Fibroblast of villous mesenchyme (primary cell): ENCODE data around the gene ABCA1. TPM values are rescaled to one million over a fixed set of nuclear protein-coding genes. Genes with fewer than 3 reads are reported as not detected.
A peak's percentile ranks its signal among the peaks of the same experiment; 100 is the strongest.
"Not testable (repeated sequence)": the region's sequence is repeated elsewhere in the genome, so short reads cannot be mapped to it uniquely, and the experiment has no call there.

Experiments used
- DNase-seq: peaks from one replicate; pipeline ENCODE4 v3.0.0-alpha.2; 2010; ENCODE audit warnings: low read depth
- H3K4me3 ChIP-seq: 2 replicates; pipeline ENCODE4 v1.5.1; 2011; ENCODE audit warnings: low read depth, mild to moderate bottlenecking, low read length
- total RNA-seq: library from RNA; depleted of rRNA; stranded (reverse); fragments of >200 nt; gene quantifications from 2 replicates; pipeline ENCODE4 v1.2.3, GENCODE V29; 2012
- TF ChIP-seq, protein P1 (sequence below): IDR thresholded peaks from 2 replicates; pipeline ENCODE4 v1.5.1; 2012; ENCODE audit warnings: low read depth, mild to moderate bottlenecking, low read length; ENCODE audit not compliant: insufficient read depth

ABCA1 gene
- total RNA-seq, 1 donor = 132 TPM

DNA sequence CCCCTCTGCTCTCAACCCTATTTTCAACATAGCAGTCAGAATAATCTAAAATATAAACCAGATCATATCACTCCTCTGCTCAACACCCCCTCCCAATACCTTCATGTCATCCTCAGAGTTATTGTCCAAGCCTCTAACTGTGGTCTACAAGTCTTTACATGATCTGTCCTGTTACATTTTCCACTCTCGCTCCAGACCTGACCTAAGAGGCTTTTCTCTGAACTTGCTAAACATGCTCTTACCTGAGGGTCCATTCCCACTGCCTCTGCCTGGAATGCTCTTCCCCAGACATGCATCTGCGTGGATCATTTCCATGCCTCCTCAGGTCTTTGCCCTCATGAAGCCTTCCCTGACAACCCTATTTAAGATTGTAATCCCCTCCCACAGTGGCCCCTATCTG, 152.0 kb downstream of the ABCA1 start:
- H3K4me3 ChIP-seq = no peak overlapping the region
- DNase-seq = no peak
- TF ChIP-seq, protein P1, sequence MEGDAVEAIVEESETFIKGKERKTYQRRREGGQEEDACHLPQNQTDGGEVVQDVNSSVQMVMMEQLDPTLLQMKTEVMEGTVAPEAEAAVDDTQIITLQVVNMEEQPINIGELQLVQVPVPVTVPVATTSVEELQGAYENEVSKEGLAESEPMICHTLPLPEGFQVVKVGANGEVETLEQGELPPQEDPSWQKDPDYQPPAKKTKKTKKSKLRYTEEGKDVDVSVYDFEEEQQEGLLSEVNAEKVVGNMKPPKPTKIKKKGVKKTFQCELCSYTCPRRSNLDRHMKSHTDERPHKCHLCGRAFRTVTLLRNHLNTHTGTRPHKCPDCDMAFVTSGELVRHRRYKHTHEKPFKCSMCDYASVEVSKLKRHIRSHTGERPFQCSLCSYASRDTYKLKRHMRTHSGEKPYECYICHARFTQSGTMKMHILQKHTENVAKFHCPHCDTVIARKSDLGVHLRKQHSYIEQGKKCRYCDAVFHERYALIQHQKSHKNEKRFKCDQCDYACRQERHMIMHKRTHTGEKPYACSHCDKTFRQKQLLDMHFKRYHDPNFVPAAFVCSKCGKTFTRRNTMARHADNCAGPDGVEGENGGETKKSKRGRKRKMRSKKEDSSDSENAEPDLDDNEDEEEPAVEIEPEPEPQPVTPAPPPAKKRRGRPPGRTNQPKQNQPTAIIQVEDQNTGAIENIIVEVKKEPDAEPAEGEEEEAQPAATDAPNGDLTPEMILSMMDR = no peak

DNA sequence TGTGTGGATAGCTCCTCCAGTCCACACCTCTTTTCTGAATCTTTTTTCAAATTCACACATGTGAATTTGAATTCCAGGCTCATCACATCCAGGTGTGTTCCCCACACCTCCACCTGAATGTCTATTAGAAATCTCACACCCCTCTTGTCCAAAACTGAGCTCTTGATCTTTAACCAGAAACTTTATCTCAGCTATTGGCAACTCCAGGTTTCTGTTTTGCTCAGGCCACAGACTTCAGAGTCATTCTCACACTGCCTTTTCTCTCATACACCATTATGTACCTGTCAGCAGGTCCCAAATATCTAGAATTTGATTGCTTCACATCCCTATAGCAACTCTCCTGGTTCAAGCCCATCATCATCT, 152.4 kb downstream of the ABCA1 start:
- TF ChIP-seq, protein P1 = no peak
- no peak for DNase-seq
- H3K4me3 ChIP-seq = no peak overlapping the region

DNA sequence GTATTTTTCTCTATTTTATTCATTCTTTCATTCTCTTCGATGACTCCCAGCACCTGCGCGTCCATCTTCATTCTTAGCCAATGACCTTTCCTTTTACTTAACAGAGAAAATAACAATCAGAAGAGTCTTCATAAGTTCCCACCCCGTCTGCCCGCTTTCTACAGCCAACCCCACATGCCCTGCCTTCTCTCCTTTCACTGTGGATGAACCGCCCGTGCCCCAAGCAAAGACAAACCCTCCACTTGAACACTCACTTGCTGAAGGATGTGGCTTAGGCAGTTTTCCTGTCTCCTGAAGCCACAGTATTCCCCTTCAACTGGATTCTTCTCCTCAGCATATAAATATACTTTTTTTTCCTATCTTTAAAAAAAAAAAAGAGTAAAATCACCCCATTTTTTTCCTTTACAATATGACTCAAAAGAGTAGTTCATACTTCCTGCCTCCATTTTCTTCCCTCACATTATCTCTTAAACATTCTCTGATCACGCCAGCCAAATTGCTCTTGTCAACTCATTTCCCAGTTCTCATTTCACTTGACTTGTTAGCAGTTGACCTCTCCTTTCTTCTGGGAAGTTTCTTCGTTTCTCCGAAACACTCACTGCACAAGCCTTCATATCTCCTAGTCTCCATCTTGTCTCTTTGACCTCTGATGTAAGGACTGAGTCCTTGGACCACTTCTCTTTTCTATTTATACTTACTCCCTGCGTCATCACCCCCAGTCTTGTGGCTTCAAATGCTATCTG, 153.0 kb downstream of the ABCA1 start:
- DNase-seq = peak; percentile 26
- H3K4me3 ChIP-seq = no peak overlapping the region
- TF ChIP-seq, protein P1 = no peak

DNA sequence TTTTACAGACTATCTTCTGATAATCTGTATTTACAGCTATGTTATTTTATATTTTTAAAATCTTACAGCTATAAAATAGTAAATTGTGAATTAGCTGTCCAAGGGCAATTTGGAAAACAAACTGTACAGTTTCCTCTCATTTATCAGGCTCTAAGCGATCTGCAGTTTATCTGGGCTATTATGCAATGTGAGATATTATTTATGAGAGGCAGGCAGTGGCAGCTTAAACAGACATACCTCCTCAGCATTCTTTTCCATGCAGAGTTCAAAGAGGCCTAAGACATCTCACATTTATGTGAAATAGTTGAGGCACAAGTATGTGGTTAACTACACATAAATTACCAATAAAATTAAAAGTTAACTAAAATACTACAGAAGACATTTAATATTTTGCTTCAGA, 153.8 kb downstream of the ABCA1 start:
- DNase-seq = peak; percentile 51
- H3K4me3 ChIP-seq = no peak overlapping the region
- TF ChIP-seq, protein P1 = no peak

DNA sequence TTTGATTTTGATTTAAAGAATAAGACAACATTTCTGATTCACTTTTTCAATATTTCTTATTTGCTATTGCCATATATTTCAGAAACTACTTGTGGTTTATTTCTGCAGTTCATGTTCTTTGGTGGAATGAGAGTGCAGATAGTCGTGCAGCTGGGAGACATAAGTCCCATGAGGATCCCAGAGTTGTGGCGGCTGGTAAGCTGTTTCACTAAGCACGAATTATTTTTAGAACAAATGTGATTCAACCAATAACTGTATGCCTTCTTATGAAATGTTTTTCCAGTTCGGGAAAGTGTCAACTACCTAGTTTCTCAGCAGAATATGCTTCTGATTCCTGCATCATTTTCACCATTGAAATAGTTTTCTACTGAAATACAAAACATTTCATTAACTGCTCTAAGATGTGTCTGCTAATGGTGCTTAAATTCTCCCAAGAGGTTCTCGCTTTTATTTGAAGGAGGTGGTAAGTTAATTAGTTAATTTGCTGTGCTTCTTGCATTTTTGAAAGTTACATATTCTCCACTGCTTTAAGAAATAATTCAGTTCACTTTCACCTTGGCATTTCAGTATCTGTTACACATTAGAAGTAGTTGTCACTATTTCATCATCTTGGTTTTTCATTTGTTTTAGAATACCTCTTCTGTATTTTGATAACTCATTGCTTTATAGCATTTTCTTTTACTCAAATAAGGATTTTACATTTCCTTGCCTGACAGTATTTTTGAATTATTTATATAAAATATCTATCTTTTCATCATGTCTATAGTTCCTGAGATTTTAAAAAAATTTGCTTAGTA, 155.0 kb downstream of the ABCA1 start:
- TF ChIP-seq, protein P1 = no peak
- H3K4me3 ChIP-seq = no peak overlapping the region
- DNase-seq = peak; percentile 22

DNA sequence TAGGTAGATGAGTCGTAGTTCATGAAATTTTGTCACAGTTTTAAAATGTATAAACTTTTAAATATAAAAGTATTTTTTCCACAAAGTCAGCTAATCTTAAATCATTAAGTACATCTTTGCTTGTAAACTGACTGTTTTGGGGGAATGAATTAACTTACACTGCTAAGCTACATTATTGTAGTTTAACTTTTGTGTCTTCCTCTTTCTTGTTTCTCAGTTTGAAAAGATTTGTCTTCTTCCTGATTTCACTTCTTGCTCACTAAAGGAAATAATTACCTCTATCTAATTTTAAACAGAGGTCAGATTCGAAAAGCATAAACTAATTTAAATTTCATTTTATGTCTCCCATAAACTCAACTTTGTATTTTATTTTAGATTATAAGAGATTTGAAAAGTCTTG, 158.3 kb downstream of the ABCA1 start:
- TF ChIP-seq, protein P1 = no peak
- DNase-seq = no peak
- no peak overlapping the region for H3K4me3 ChIP-seq

DNA sequence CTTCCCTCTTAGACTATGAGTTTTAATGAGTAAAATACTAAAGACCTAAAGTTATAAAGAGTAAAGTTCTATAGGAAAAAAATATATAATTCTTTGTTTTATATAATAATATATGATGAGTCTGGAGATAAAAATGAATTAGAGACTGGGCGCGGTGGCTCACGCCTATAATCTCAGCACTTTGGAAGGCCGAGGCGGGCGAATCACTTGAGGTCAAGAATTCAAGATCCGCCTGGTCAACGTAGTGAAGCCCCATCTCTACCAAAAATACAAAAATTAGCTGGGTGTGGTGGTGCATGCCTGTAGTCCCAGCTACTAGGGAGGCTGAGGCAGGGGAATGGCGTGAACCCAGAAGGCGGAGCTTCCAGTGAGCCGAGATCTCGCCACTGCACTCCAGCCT, 158.9 kb downstream of the ABCA1 start:
- H3K4me3 ChIP-seq, DNase-seq: not testable (repeated sequence)
